RKO (cell line): ENCODE data around the gene RBM19.
"Not testable (repeated sequence)": the region's sequence is repeated elsewhere in the genome, so short reads cannot be mapped to it uniquely, and the experiment has no call there.

Experiments used
- DNase-seq: peaks from one replicate; pipeline ENCODE4 v3.0.0-alpha.2; 2016; ENCODE audit warnings: low spot score

RBM19 gene

DNA sequence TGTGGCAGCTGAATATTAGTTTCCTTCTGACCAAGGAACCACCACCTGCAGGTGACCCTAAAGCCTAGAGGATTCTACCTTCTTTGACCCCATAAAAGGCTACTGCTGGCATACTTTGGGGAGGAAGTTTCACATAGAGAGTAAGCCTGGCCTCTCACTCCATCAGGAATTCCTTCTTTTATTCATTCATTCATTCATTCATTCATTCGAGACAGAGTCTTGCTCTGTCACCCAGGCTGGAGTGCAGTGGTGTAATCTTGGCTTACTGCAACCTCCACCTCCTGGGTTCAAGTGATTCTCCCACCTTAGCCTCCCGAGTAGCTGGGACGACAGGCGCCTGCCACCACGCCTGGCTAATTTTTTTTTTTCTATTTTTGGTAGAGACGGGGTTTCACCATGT is 64.8 kb downstream of the RBM19 start:
- DNase-seq = not testable (repeated sequence)

DNA sequence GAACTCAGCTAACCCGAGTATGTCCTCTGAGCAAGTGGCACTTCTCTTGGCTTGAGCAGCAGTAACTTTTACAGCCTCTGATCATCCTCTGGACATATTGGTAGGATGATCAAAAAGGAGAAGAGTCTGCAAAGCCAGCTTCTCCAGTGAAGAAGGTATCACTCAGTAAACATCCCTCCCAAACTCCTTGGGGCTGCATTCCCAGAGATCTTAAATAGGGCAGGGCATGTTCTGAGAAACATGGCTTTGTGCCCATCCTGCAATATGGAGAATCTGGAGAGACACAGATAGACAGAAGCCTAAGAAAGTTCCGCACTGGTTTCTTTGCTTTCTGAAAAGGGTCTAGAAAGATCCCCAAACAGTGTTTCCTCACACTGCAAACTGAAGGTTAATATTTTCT is 65.4 kb downstream of the RBM19 start:
- no peak for DNase-seq

DNA sequence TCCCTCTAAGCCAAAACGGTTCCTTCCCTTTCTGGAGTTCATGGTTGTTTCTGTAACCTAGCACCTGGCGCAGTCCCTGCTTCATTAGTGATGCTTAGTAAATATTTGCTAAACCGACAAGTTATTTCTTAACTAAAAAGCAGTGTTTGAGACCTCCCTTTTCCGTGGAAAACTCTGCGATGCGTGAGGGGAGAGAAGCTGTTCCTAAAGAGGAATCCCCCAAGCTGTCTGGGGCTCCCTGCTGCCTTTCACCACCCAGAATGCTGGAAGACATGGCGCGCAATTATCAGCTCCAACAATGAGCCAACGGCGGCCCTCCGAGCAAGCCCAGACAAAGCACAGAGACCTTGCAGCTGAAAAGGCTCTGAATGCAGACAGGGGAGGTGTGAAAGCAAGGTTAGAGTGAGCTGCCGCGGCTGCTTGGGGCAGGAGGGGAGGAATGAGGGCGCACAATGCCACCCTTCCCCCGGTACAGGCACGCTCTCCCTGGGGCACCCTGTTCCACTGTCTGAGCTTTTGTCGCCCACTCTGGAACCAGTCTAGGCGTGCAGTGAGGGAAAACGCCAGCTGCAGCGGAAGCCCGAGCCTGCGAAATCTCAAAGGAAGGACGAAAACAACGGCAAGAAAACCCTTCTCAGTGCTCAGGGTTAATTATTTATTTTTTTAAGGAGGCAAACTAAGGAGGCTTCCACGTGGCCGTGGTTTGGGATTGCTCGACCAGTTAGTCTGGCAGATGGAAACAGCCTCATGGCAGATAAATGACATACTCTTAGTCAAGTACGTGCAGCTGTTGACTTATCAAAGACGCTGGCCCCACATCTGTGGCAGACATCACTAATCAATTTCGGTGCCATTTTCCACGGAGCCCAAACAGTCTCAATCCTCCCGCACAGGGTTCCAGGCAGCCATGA is 66.3 kb downstream of the RBM19 start:
- no peak for DNase-seq

DNA sequence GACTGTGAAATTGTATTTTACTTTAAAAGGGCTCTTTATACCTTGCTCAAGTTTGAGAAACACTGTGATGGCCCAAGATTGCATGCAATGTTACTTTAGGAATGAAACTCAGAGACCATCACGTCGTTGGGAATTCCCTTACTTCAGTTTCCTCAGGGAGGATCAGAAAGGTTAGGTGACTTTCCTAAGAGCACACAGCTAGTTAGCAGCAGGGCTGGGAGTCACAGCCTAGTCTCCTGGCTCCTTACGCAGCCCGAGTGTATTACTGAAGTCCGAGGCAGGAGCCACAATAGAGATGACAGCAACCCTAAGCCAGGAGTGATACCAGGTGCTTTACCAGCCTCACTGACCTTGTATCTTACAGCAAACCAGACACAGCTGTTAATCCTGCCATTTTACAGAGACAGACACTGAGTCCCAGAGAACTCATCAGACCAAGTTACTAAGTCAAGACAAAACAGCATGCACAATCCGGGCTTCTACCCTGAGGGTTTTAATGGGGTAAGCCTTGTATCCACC is 67.0 kb downstream of the RBM19 start:
- DNase-seq = no peak

DNA sequence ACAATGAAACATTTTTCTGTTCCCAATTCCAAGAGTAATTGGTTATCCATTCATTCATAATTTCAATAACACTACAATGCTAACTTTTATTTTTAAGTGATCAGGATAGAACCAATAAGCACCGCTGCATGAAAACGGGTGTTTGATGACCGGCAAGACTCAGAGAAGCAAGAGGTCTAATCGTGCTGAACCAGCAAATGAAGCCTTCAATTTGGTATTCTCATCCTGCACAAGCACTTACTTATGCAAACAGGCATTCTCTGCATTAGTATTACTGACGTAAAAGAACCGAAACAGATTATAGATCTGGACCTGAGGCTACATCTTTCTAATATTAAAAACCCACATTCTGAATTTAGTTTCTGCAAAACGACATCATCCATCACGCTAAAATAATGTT is 67.7 kb downstream of the RBM19 start:
- no peak for DNase-seq

DNA sequence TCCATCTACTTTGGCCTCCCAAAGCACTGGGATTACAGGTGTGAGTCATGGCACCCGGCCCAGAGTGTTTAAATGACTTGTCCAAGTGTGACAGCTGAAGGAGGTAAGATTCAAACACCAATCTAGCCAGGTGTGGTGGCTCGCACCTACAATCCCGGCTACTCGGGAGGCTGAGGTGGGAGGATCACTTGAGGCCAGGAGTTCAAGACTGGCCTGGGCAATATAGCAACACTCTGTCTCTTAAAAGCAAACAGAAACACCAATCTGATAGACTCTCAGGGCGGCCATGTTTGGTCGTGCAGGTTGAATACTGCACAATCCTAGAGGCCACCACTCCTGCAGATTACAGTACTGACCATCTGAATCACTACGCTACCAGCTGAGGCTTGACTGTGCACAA is 68.7 kb downstream of the RBM19 start:
- DNase-seq = no peak

DNA sequence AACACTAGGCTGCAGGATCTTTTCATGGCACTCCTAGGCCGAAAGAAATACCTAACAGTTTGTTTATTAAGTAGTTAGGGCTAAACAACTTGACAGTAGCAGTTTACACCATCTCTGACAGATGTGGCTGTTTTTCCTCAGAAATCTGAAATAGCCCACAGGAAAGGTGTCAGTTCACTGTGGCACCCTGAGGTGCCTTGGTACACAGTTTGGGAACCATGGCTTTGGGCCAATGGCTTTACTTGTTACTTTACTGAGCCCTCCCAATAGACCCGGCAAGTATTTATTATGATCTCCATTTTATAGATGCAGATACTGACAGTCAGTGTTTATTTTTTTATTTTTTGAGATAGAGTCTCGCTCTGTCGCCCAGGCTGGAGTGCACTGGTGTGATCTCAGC is 69.3 kb downstream of the RBM19 start:
- DNase-seq = no peak

DNA sequence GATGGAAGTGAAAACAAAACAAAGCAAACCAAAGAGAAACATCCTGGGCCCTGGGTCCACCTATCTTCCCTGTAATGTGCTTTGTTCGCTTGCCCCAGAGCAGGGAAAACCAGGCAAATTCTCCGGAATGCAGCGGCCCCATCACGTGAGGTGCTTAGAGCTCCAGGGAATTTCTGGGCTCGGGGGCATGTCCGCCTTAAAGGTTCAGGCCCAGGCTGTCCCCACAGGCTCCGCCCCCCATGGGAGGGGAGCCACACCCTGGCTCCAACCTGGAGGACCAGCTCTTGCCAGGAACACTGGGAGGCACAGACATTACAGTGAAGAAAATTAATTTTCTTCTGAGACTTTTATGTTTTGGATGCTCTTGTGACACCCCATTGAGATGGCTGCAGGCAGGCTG is 69.9 kb downstream of the RBM19 start:
- no peak for DNase-seq

DNA sequence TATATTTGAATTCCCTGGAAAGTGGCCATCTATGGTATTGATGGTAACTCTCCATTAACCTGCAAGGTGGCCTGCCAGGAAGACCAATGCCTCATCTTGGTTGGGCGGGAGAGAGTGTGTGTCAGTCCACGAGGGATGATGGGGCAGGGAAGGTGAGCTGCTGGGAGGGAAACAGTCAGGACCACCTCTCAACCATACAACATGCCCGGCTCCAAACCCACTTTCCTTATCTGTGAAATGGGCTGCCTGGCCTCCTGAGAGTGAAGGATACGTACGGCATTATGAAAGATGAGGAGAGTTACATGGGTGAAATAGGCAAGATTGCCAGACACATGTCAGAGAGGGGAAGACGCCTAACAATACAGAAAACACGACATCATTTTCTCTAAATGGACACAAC is 70.9 kb downstream of the RBM19 start:
- DNase-seq = no peak

DNA sequence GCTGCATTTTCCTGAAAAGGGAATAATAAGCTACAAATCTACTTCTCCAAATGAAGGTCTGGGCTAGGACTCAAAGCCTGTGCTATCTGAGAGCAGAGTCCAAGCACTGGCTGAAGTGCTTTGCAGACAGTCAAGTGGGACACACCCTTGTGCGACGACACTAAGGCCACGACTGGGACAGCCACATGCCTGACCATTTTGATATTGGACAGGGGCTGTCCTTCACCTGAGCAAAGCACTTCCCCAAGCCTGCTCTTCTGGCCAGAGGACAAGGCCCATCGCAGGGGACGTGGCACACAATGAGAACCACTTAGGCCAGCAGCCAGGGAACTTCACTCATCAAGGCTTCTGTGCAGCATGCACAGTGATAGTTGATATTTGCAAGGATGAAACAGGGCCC is 71.4 kb downstream of the RBM19 start:
- DNase-seq = no peak

DNA sequence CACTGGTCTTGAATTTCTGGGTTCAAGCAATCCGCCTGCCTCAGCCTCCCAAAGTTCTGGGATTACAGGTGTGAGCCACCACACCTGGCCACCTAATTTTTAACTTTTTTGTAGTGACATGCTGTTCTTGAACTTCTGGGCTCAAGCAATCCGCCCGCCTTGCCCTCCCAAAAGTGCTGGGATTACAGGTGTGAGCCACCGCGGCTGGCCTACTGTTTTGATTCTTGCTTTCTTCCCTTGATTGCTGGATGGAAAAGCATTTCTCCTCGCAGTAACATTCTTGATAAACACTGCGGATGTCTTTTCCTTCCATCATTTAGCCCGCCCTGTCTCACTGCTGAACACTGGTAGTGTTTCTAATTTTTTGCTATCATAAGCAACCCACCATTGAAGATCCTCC is 72.9 kb downstream of the RBM19 start:
- DNase-seq = no peak

DNA sequence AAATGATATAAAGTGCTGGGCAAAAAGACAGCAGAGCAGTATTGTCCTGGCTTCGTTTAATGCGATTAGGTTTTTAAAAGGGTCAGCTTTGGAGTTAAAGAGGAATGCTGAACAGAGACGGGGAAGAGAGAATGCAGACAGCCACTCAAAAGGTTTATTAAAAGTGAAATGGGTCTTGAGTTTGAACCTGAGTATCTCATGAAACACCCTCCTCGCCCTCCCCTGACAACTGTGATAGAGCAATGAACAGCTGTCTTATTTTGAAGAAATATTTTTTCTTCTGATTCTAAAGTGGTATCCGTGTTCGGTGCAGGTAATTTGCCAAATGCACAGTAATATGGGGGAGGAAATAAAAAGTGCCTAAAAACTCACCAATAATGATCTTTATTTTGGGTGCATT is 73.6 kb downstream of the RBM19 start:
- no peak for DNase-seq

DNA sequence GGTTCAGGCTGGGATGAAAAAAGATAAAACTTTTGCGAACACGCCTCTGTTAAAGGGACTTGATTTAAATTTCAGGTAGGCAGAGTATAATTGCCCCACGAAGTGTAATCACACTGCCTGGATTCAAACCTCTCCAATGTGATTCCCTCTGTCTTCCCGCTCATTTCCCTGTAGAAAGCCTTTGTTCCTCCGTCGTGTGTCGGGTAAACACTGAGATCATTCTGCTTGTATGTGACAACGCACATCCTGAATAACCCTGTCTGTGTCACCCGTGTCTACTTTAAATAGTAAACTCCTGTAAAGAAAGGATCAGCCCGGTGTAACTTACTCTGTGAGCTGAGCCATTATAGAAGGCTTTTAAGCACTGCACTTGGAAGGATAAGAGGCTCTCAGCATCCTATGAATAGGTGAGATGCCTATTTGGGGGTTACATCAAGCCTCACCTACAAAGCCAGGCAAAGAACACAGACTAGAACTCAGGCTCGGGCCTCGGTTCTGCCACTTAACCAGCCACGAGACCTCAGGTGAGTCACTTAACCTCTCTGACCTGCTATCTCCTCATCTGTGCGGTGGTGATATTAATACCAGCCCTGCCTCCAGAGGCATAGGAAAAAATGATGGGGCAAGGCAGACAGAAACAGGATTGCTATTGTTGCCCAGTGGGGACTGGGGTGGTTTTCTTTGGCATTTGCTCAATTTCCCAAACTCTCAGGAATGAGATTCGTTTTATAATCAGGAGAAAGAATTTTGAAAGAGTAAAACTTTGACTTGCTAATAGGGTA is 74.2 kb downstream of the RBM19 start:
- DNase-seq = no peak

DNA sequence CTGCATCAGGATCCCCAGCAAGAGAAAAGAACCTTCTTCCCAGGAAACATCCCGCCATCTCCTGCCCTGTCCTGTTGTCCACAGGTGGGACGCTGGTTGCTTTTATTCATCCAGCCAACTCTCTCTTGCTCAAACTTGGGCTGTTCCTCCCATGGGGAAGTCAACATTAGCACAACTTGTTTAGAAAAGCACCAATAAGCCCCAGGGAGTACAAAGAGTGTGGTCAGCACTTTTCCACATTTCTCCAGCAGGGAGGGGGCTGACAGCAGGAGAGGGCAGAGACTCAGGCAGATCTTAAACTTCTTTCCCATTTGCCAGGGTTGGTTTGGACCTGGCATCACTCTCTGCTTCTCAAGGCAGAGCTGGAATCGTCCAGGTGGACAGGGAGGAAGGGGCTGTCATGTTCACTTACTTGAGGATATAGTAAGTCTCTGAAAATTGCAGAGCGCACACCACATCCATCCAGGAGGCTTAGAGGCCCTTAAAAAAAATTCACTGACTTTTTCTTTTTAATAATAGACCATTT is 74.9 kb downstream of the RBM19 start:
- DNase-seq = no peak

DNA sequence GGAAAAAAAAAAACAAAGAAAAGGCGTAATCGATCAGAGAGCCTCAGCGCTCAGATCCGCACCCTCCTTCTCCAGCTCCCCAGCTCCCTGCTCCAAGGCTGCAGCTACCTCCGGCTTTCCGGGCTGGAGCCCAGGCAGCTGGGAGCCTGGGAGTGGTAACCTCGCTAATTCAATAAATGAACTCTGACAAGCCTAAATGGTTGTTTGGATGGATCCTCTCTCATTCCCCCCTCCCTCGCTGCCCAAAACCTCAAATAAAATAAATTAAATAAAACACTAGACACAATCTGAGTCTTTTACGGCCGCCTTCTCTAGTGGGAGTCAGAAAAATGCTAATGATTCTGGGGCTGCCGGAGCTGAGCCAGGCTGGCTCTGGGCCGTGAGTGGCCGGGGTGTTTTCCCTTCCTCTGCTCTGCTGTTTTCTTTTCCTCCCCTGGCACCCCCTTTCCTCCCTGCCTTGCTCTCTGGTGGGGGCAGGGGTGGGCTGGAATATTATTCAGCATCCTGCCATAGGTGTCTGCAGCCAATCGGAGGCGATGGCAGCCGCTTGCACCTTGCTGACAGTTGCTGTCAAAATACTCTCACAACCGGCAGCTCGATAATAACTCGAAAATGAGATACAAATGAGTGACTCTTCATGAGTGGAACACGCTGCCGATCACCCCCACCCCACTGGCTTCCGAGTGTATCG is 76.1 kb downstream of the RBM19 start:
- no peak for DNase-seq

DNA sequence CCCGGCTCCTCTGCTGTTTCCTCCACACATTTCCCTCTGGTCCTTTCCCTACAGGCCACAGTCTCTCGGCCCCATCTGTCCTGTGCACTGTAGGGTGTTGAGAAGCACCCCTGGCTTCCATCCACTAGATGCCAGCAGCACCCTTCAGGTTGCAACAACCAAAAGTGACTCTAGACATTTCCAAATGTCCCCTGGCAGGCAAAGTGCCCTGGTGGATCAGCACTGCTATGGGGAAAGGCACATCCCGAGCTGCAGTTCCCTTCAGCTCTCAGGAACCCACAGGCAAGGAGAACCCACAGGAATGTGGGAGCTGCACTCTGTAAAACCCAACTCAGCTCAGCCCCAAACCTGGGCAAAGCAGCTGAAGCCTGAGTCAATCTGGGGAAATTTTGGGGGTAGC is 77.0 kb downstream of the RBM19 start:
- DNase-seq = no peak

DNA sequence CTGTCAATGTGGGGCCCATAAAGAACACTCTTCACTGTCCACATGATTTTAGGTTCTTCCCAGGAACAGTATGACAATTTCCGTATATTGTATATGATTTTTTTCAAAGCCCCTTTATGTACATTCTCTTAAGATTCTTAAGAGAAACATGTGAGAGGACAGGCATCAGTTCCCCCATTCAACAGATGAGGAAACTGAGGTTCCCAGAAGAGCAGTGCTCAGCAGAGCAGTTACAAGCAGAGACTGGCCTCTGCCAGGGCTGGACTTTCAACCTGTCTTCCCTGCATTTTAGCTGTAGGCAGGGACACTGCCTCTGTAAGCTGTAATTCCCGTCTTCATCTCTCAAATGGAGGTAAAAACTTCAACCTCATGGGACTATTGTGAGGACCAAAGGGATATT is 77.7 kb downstream of the RBM19 start:
- no peak for DNase-seq

DNA sequence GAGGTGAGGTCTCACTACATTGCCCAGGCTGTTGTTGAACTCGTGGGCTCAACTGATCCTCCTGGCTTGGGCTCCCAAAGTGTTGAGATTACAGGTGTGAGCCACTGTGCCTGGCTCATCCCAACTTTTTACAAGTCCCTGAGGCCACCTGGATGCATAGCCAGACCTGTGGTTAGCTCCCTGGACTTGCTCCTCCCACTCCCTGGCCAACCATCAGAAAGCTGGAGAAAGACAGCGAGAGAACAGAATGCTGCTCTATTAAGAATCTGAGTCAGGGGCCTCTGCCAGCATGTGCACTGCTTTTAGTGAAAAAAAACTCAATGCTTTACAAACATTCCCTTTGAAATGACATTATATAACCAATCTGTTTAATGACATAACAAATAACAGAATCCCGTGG is 78.2 kb downstream of the RBM19 start:
- no peak for DNase-seq

DNA sequence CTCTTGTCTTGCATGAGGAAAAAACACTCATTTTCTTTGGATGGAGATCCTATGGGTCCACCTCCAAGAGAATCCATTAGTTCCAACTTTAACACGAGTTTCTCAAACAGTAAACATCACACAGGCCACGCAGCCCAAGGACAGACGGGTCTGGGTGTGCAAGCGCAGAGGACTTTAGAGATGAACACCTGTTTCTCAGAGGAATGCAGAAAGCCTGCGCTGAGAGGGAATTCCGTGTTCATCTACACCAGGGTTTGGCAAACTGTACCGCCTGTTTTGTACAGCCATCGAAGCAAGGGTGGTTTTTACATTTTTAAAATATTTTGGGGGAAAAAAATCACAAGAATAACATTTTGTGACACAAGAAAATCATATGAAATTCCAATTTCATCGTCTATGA is 79.4 kb downstream of the RBM19 start:
- DNase-seq = no peak

DNA sequence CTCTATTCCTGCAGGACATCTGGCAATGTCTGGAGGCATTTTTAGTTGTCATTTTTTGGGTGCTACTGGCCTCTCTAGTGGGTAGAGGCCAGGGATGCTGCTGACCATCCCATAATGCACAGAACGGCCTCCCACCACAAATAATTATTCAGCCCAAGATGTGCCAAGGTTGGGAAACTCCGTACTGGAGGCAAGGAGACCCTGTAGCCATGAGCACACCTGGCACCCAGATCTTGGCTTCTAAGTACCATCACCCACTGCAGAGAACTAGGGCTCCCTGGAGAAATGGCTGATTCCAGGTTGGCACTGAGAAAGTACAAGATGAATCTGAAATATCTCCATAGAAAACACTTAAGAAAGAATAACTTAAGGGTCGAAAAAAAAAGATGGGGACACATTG is 81.7 kb downstream of the RBM19 start:
- DNase-seq = no peak

DNA sequence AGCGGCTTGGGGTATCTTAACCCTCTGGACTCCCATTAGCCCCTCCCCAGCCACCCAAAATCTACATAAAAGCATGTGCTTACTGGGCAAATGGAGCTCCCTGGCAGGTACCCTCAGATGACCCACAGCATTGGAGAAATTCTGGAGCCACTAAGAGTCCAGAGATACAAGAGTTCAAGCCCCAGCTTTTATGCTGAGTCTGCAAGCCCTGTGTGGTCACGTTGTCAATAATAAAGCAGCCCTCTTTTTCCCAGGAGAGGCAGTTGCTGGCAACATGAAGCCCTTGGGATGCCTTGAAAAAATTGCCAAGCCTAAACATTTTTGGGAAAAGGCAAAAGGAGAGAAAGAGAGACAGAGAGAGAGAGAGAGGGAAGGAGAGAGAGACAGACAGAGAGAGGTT is 83.4 kb downstream of the RBM19 start:
- no peak for DNase-seq
